Activated naive CD4-positive, alpha-beta T cell (primary cell): ENCODE results near the gene MED13.
"Not testable (repeated sequence)": the region's sequence is repeated elsewhere in the genome, so short reads cannot be mapped to it uniquely, and the experiment has no call there.

Experiments used
- DNase-seq, 4 experiments: peaks; one replicate each; lab custom pipeline; 2025; lab: John Stamatoyannopoulos, UW

MED13 gene

GRCh38 chr17:61907361-61907760 is 157.7 kb downstream of the MED13 start:
- no peak for DNase-seq

- DNase-seq, result no peak
Measured at GRCh38 chr17:61904094-61904710, 160.9 kb downstream of the MED13 start.

- DNase-seq, result no peak
Measured at GRCh38 chr17:61903251-61903650, 161.8 kb downstream of the MED13 start.

GRCh38 chr17:61897548-61898180 is 167.4 kb downstream of the MED13 start:
- no peak for DNase-seq

GRCh38 chr17:61895391-61895790 is 169.7 kb downstream of the MED13 start:
- DNase-seq, result no peak

GRCh38 chr17:61894310-61894709 is 170.8 kb downstream of the MED13 start:
- DNase-seq, result not testable (repeated sequence)
